Measurements from ENCODE around the gene WFIKKN2.
"Not testable (repeated sequence)": the region's sequence is repeated elsewhere in the genome, so short reads cannot be mapped to it uniquely, and the experiment has no call there.

The WFIKKN2 gene

DNA sequence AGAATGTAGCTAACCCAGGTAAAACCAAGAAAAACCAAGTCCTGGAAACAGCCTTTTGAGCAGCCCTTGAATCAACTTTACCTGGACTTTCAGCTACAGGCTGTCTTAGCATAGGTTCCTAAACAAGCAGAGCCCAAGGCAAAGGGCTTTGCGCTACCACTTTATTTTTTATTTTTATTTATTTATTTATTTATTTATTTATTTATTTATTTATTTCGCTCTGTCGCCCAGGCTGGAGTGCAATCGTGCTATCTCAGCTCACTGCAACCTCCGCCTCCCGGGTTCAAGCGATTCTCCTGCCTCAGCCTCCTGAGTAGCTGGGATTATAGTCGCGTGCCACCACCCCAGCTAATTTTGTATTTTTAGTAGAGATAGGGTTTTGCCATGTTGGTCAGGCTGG lies 41.7 kb downstream of the WFIKKN2 start:
- DNase-seq (ENCODE audit: low read depth), result not testable (repeated sequence)

DNA sequence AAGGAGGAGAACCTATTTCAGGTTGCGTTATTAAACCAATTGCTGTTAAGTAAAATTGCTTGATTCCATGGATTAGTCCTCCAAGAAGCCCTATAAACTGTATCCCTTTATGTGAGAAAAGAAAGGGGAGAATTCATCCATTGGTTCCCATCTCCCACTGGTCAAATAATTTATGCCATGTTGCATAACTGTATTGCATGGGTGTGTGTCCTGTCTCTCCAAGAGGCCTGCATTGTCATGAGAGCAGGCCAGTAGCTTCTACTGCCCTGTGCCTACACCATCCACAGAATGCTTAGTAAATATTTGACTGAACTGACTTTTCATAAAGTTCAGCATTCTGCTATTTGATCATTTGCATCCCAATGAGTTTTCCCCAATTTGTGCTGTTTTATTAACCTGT lies 42.5 kb downstream of the WFIKKN2 start:
- no peak for DNase-seq (ENCODE audit: low read depth)

DNA sequence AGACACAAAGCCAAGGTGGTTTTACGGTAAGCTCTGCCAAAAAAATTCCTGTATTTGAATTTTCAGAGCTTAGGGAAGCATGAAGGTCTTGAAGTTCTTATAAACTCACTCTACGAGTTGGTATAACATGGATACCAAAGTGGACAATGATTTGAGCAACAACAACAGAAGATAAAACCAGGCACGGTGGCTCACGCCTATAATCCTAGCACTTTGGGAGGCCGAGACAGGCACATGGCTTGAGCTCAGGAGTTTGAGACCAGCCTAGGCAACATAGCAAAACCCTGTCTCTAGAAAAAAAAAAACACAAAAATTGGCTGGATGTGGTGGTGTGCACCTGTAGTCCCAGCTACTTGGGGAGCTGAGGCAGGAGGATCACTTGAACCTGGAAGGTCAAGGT lies 43.7 kb downstream of the WFIKKN2 start:
- DNase-seq (ENCODE audit: low read depth), result no peak

DNA sequence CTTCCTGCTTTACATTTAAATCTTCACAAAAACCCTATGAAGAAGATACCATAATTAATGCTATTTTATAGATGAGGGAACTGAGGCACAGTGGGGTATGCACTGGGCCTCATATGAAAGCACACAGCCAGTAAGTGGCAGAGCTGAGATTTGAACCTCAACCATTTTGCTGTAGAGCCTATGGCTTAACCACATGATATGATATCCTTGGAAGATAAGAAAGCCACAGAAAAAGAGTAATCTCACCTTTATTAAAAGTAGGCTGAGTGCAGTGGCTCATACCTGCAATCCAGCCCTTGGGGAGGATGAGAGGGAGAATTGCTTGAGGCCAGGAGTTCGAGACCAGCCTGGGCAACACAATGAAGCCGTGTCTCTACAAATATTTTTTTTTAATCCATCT lies 45.8 kb downstream of the WFIKKN2 start:
- no peak for DNase-seq (ENCODE audit: low read depth)

DNA sequence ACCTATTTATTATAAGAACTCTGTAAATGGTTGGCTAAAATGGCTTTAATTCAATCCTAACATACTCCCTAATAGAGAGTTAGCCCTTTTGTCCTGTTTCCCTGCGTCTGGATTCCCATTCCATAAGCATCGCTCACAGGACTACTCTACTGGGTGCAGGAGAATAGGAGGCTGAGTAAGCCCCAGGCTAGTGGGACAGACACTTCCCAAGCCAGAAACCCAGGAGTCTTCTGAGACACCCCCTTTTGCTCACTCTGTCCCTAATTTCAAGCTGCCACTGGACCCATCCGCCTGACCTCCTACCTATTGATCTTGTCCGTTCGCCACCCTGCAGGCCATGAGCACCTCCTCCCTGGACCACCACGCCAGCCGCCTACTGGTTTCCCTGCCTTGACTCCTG lies 47.5 kb downstream of the WFIKKN2 start:
- no peak for DNase-seq (ENCODE audit: low read depth)

DNA sequence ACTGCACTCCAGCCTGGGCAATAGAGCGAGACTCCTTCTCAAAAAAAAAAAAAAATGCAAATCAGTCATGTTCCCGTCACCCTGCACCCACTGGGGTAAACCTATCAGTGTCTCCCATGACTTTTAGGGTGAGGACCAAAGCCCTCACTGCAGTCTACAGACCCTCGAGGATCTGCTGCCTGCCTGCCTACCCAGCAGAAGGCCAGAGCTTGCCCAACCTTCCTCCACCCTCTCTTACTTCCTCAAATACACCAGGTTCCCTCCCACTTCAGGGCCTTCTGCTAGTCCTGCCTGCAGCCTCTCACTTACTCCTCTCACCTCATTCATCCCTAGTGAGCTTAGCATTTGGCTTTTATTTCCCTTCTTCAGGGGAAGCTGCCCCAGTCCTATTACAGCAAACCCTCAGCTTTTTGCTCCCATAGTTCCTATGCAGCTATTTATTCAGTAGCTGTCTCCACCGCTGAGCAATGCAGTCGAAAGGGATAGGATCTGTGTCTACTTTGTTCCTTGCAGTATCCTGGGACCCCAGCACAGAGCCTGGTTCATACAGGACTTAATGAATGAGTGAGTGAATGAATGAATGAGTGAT lies 48.6 kb downstream of the WFIKKN2 start:
- DNase-seq (ENCODE audit: low read depth), result no peak

DNA sequence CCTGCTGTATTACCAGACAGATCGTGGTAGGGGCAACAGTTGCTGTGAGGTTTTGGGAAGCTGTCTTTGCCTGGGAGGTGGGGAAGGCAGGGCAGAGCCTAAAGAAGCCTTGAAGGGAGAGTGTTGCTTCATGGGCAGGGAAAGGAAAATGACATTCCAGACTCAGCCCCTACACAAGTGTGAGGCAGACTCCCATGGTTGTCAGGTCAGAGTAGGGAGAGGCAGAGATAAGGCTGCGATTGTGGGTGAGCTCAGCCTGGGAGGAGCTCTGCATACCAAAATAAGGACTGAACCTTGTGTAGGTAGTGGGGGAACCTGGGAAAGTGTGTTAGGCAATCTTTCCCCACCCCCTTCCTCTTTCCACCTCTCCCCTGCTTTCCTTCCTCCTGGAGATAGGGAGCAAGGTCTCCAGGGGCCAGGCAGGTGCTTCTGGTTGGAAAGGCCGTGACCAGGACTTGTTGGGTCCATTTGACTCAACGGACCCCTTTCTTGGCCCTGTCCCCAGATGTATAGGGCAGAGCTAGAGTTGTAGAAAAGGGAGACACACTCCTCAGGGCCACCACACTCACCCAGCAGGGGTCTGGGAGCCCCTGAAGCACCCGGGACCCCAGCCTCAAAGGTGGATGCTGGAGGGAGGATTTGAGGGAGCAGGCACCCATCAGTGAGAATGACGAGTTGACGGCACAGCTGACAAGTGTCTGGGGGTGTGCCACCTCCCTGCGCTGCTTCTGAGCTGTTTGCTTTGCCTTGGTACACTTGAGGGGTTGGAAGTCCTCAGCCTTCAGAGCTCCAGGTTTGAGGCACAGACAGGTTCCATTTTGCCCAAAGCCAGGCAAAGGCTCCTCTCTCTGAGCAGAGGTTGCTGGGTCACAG lies 49.3 kb downstream of the WFIKKN2 start:
- DNase-seq (ENCODE audit: low read depth), result no peak

DNA sequence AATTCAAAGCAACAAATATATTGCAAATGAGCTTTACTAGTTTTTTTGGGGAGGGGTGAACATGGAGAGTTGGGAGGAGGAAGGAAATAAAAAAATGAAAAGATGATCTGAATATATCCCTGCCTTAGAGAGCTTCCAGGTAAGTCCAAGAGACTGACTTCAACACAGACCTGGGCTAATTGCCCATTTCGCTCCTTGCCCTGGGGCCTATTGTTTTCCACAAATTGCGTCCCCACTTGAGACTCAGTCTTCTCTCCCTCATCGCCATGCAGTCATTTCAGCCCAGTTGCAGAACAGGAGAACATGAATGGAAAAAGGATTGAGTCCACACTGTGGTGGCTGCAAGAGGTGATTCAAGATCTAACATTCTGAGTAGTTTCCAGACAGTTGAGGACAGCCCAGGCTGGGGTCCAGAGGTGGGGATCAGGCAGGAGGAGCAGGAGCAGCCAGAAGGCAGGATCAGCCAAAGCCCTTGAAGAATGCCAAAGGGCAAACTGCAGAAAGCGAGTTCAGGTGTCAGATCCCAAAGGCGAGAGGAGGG lies 52.4 kb downstream of the WFIKKN2 start:
- DNase-seq (ENCODE audit: low read depth), result no peak

DNA sequence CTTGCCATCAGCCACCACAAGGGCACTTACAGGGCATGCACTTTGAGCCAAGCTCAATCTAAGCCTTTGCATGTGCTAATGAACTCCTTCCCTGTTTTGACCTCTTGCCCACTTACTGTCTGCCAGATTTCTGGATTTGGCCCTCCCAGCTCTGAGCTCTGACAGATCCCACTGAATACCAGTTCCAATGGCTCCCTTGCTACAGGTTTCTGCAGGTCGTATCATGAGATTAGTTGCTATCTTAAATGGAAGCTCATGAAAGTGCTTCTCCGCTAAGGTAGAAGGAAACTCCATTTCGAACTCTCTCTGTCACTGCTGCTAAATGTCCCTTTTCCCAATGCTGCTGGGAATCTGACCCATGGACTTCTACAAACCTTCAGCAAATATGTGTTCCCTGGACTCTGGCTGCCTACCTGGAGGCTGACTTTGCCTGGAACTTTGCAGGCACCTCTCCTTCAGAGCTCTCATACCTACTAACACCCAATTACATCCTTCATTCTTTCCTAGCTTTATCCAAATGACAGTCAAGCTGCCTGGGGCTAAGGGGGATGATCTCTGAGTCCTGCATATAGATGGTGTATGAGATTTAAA lies 54.2 kb downstream of the WFIKKN2 start:
- DNase-seq (ENCODE audit: low read depth), result no peak

DNA sequence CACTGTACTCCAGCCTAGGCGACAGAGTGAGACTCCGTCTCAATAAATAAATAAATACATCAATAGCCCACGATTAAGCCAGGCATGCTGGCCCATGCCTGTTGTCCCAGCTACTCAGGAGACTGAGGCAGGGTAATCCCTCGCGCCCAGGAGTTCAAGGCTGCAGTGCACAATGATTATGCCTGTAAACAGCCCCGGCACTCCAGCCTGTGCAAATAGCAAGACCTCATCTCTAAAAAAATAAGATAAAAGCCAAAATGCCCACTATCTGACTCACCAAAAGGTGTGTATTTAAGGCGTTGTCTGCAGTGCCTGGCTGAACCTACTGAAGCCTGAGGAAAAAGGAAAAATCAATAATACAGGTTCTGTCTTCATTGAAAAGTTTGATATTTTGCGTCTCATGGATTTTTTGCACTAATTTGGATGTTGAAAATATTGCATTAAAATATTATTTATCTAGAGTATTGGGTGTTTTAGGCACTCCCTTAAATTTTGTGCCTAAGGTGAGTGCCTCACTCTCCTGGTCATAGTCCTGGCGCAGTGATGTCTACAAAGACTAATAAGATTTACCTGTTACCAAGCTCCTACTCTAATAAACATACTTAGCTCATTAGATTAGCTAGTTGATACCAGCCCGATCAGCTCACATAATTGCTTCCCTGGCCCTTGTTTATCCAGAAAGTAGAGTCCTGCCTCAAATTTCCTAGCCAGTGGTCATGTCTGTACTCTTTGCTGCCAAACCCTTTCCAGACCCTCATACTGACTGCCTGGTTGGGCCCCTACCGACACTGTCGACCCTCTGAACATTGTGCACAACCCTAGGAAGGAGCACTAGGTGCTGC lies 55.5 kb downstream of the WFIKKN2 start:
- no peak for DNase-seq (ENCODE audit: low read depth)

DNA sequence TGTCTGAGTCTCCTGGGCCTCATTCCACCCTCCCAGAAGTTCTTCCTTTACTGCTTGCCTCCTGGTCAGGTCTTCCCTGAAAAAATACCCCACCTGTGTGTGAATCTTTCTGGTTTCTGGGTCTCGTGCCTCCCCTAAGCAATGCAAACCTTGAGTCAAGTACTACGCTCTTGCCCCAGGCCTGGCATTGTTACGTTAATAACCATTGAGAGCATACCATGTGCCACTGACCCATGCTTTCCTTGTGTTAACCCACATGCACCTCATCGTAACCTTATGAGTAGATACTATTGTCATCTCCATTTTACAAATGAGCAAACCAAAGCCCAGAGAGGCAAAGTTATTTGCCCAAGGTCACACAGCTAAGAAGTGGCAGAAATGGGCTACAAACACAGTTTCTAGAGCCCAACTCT lies 56.2 kb downstream of the WFIKKN2 start:
- no peak for DNase-seq (ENCODE audit: low read depth)
